IPS DF 6.9 (cell line): ENCODE results near the gene NTM.

ENCODE experiments used
- DNase-seq: peaks from one replicate; pipeline ENCODE4 v3.0.0-alpha.2; 2013; ENCODE audit warnings: low read depth, low spot score
- H3K27ac ChIP-seq: one replicate; pipeline ENCODE4 v1.5.1; 2013; ENCODE audit warnings: low read length, control low read depth
- H3K27me3 ChIP-seq: 2 replicates; pipeline ENCODE4 v1.6.1; 2013; ENCODE audit warnings: mild to moderate bottlenecking, low read length; ENCODE audit not compliant: control insufficient read depth, insufficient read depth
- H3K36me3 ChIP-seq: 2 replicates; pipeline ENCODE4 v1.6.1; 2013; ENCODE audit warnings: low read length; ENCODE audit not compliant: control insufficient read depth, insufficient read depth
- H3K4me1 ChIP-seq: 2 replicates; pipeline ENCODE4 v1.6.1; 2013; ENCODE audit warnings: low read length; ENCODE audit not compliant: control insufficient read depth, insufficient read depth
- H3K4me3 ChIP-seq: 2 replicates; pipeline ENCODE4 v1.5.1; 2013; ENCODE audit warnings: mild to moderate bottlenecking, low read length
- H3K9me3 ChIP-seq: 2 replicates; pipeline ENCODE4 v1.6.1; 2013; ENCODE audit warnings: low read length, inconsistent platforms; ENCODE audit not compliant: control insufficient read depth, insufficient read depth
- WGBS: extraction: QIAGEN DNeasy Blood & Tissue Kit; methylation state at CpG from one replicate; pipeline ENCODE4 v1.1.7; 2013; ENCODE audit warnings: mixed read lengths, missing lambda C conversion rate; ENCODE audit not compliant: insufficient read length, insufficient coverage; 5-methylcytosine and 5-hydroxymethylcytosine counted together

Gene NTM

GRCh38 chr11:131975619-131976018, 605.2 kb downstream of the NTM start:
- no CpG with 5 or more reads among the region's 5 CpGs for WGBS
- no peak for DNase-seq
- H3K27me3 ChIP-seq: no peaks in the 10 kb centered on the region
- H3K36me3 ChIP-seq: no peaks in the 10 kb centered on the region
- no peak overlapping the region for H3K4me3 ChIP-seq
- H3K4me1 ChIP-seq: peaks cover 9% of the 10 kb centered on the region; the same call in 1 of the 2 replicates
- H3K9me3 ChIP-seq: no peaks in the 10 kb centered on the region
- H3K27ac ChIP-seq: no peak overlapping the region

GRCh38 chr11:131976021-131976420, 605.6 kb downstream of the NTM start:
- no CpG with 5 or more reads among the region's 3 CpGs for WGBS
- no peak overlapping the region for H3K4me3 ChIP-seq
- no peaks in the 10 kb centered on the region for H3K27me3 ChIP-seq
- DNase-seq: no peak
- H3K4me1 ChIP-seq: peaks cover 9% of the 10 kb centered on the region; the same call in 1 of the 2 replicates
- no peak overlapping the region for H3K27ac ChIP-seq
- H3K36me3 ChIP-seq: no peaks in the 10 kb centered on the region
- no peaks in the 10 kb centered on the region for H3K9me3 ChIP-seq

- no peak overlapping the region for H3K4me3 ChIP-seq
- H3K9me3 ChIP-seq: no peaks in the 10 kb centered on the region
- WGBS: no CpG with 5 or more reads among the region's 6 CpGs
- H3K4me1 ChIP-seq: peaks cover 9% of the 10 kb centered on the region; the same call in 1 of the 2 replicates
- no peak for DNase-seq
- no peaks in the 10 kb centered on the region for H3K27me3 ChIP-seq
- no peaks in the 10 kb centered on the region for H3K36me3 ChIP-seq
- H3K27ac ChIP-seq: no peak overlapping the region
These were observed 606.8 kb downstream of the NTM start for GRCh38 chr11:131977231-131977630.

GRCh38 chr11:131977854-131978253, 607.4 kb downstream of the NTM start:
- no peaks in the 10 kb centered on the region for H3K27me3 ChIP-seq
- H3K4me3 ChIP-seq: no peak overlapping the region
- H3K36me3 ChIP-seq: no peaks in the 10 kb centered on the region
- H3K4me1 ChIP-seq: peaks cover 9% of the 10 kb centered on the region; the same call in 1 of the 2 replicates
- no peak overlapping the region for H3K27ac ChIP-seq
- no peaks in the 10 kb centered on the region for H3K9me3 ChIP-seq
- DNase-seq: no peak
- no CpG with 5 or more reads among the region's 3 CpGs for WGBS

- Histone ChIP-seq H3K4me3 (no peak overlapping the region), H3K4me1 (peaks cover 9% of the 10 kb centered on the region; the same call in 1 of the 2 replicates), H3K9me3 (no peaks in the 10 kb centered on the region), H3K36me3 (no peaks in the 10 kb centered on the region), H3K27ac (no peak overlapping the region), H3K27me3 (no peaks in the 10 kb centered on the region)
- WGBS: no CpG with 5 or more reads among the region's 5 CpGs
- no peak for DNase-seq
These were observed 607.9 kb downstream of the NTM start for GRCh38 chr11:131978351-131978750.

GRCh38 chr11:131979364-131979763, 608.9 kb downstream of the NTM start:
- DNase-seq: no peak
- H3K4me3 ChIP-seq: no peak overlapping the region
- no peaks in the 10 kb centered on the region for H3K9me3 ChIP-seq
- H3K36me3 ChIP-seq: no peaks in the 10 kb centered on the region
- H3K4me1 ChIP-seq: peaks cover 10% of the 10 kb centered on the region
- H3K27me3 ChIP-seq: no peaks in the 10 kb centered on the region
- no peak overlapping the region for H3K27ac ChIP-seq
- WGBS: no CpG with 5 or more reads among the region's 3 CpGs

GRCh38 chr11:131980199-131980598, 609.8 kb downstream of the NTM start:
- Histone ChIP-seq H3K27me3 (no peaks in the 10 kb centered on the region), H3K4me1 (peaks cover 11% of the 10 kb centered on the region), H3K36me3 (no peaks in the 10 kb centered on the region), H3K9me3 (no peaks in the 10 kb centered on the region), H3K4me3 (no peak overlapping the region), H3K27ac (no peak overlapping the region)
- no CpG with 5 or more reads among the region's 3 CpGs for WGBS
- no peak for DNase-seq

- Histone ChIP-seq H3K27ac (no peak overlapping the region), H3K27me3 (no peaks in the 10 kb centered on the region), H3K4me3 (no peak overlapping the region), H3K4me1 (peaks cover 12% of the 10 kb centered on the region), H3K36me3 (no peaks in the 10 kb centered on the region), H3K9me3 (no peaks in the 10 kb centered on the region)
- WGBS: no CpG with 5 or more reads among the region's 11 CpGs
- no peak for DNase-seq
These were observed 610.7 kb downstream of the NTM start for GRCh38 chr11:131980888-131981668.

- no peaks in the 10 kb centered on the region for H3K36me3 ChIP-seq
- H3K9me3 ChIP-seq: no peaks in the 10 kb centered on the region
- DNase-seq: peak; percentile 64
- H3K4me1 ChIP-seq: peaks cover 5% of the 10 kb centered on the region
- WGBS: no CpG with 5 or more reads among the region's 3 CpGs
- no peak overlapping the region for H3K27ac ChIP-seq
- H3K4me3 ChIP-seq: no peak overlapping the region
- H3K27me3 ChIP-seq: no peaks in the 10 kb centered on the region
These were observed 611.7 kb downstream of the NTM start for GRCh38 chr11:131982154-131982553.

- Histone ChIP-seq H3K27me3 (no peaks in the 10 kb centered on the region), H3K4me1 (peaks cover 4% of the 10 kb centered on the region), H3K36me3 (no peaks in the 10 kb centered on the region), H3K4me3 (no peak overlapping the region), H3K9me3 (no peaks in the 10 kb centered on the region), H3K27ac (no peak overlapping the region)
- no CpG with 5 or more reads among the region's 4 CpGs for WGBS
- no peak for DNase-seq
These were observed 615.5 kb downstream of the NTM start for GRCh38 chr11:131985846-131986301.

GRCh38 chr11:131987703-131988102, 617.3 kb downstream of the NTM start:
- no CpG with 5 or more reads among the region's 2 CpGs for WGBS
- H3K27ac ChIP-seq: no peak overlapping the region
- H3K27me3 ChIP-seq: no peaks in the 10 kb centered on the region
- H3K4me1 ChIP-seq: peaks cover 4% of the 10 kb centered on the region
- no peak for DNase-seq
- no peaks in the 10 kb centered on the region for H3K36me3 ChIP-seq
- no peak overlapping the region for H3K4me3 ChIP-seq
- no peaks in the 10 kb centered on the region for H3K9me3 ChIP-seq
